ENCODE measurements around the gene PTPN21. TPM values are rescaled to one million over a fixed set of nuclear protein-coding genes. Genes with fewer than 3 reads are reported as not detected.

The PTPN21 gene
- total RNA-seq, 1 donor from 2014 or later, result 0.05 TPM

DNA sequence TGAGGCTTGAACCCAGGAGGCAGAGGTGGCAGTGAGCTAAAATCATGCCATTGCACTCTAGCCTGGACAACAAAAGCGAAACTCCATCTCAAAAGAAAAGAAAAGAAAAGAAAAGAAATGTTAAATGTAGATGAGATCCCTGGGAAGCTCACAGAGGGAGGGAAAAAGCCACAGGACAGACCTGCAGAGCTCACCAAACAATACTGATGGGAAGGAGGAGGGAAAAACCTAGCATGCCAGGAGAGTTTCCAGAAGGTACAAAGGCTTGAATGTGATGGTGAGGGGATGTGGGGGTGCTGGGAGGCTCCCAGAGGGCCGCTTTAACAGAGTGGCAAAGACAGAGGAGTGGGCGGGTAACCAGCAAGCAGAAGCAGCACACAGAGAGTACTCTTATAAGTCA is 72.3 kb downstream of the PTPN21 start:
- Mint-ChIP-seq H3K4me1 (no peaks in the 10 kb centered on the region), H3K9me3 (no peaks in the 10 kb centered on the region), H3K27ac (no peak overlapping the region), H3K36me3 (ENCODE audit: low read depth) (no peaks in the 10 kb centered on the region), H3K27me3 (no peaks in the 10 kb centered on the region), H3K4me3 (no peak overlapping the region)
- intact Hi-C loops (cut with micrococcal nuclease), result no loop called here
- no peak for DNase-seq

DNA sequence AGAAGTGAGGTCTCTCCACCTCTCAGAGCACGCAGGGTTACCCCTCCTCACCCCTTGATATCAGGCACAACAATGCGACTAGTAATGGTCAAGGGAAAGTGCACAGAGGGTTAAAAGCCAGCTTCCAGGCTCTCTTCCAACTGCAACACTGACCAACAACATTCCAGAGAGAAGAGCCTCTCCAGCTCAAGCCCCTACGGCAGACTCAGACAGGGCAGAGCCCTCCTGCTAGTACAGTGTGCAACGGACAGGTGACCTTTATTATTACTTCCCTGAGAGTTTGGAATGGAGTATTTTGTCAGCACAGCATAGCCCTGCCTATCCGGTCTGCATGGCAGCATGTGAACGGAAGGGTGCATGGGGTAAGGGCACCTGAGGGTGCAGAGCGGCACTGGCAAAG is 73.0 kb downstream of the PTPN21 start:
- no peaks in the 10 kb centered on the region for H3K36me3 Mint-ChIP-seq (ENCODE audit: low read depth)
- H3K4me3 Mint-ChIP-seq, result no peak overlapping the region
- no peaks in the 10 kb centered on the region for H3K9me3 Mint-ChIP-seq
- intact Hi-C loops (cut with micrococcal nuclease), result no loop called here
- no peaks in the 10 kb centered on the region for H3K27me3 Mint-ChIP-seq
- DNase-seq, result no peak
- no peaks in the 10 kb centered on the region for H3K4me1 Mint-ChIP-seq
- no peak overlapping the region for H3K27ac Mint-ChIP-seq

DNA sequence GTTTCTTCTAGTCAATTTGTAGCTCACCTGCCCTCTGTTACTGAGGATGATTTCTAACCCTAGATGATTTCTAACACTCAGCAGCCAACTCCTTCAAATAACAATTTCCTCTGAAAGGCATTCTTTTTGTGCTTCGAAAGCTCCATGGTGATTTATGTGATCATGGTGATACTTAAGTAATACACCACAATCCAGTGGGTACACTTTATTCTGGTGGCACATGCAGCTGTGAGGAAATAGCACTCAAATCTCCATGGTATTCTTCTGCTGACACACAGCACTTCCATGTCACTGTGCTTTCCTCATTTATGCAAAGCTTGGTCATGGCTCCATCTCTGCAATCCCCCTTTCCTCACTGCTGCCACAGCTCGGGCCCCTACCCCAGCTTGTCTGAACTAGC is 73.7 kb downstream of the PTPN21 start:
- intact Hi-C loops (cut with micrococcal nuclease), result no loop called here
- H3K27ac Mint-ChIP-seq, result no peak overlapping the region
- no peak for DNase-seq

DNA sequence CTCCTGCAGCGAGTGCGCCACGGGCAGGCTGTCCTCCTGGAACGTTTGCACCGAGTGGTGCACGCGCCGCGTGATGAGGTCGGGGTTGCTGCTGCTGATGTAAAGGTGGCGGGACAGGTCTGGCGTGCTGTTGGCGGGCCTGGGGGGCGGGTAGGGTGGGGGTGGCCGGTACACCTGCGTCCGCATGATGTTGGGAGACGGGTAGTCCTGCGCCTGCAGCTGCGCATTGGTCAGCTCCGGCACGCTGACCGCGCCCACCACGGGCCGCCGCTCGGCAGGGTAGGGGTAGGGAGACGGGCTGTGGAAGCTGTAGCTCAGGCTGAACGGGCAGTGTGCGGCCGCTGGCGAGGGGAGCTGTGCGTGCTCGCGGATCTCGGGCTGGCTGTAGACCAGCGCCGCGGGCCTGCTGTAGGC is 75.2 kb downstream of the PTPN21 start:
- intact Hi-C loops (cut with micrococcal nuclease), result no loop called here
- DNase-seq, result no peak
- no peak overlapping the region for H3K4me3 Mint-ChIP-seq
- H3K27me3 Mint-ChIP-seq, result no peaks in the 10 kb centered on the region
- H3K9me3 Mint-ChIP-seq, result no peaks in the 10 kb centered on the region
- H3K4me1 Mint-ChIP-seq, result no peaks in the 10 kb centered on the region
- no peak overlapping the region for H3K27ac Mint-ChIP-seq
- H3K36me3 Mint-ChIP-seq (ENCODE audit: low read depth), result no peaks in the 10 kb centered on the region

More for the DNA sequence above, 73.7 kb downstream of the PTPN21 start:
- Mint-ChIP-seq H3K27me3 (no peaks in the 10 kb centered on the region), H3K4me1 (no peaks in the 10 kb centered on the region), H3K9me3 (no peaks in the 10 kb centered on the region), H3K36me3 (ENCODE audit: low read depth) (no peaks in the 10 kb centered on the region), H3K4me3 (no peak overlapping the region)

DNA sequence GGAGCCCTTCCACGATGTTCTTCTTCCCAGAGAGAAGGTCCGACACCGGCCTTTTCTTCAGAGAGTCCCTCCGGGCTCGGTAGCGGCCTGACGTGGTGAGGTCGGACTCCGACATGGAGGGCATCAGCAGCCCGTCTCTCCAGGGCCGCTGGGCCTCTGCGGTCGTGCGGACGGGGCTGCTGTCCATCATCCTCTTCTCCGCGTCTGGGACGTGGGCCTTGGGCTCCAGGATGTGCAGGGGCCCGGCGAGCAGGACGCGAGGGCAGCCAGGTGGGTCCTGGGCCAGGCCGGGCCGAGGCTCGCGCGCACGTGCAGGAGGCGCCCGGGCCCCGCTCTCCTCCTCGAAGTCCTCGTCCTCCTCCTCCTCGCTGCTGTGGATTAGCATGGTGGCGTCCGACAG is 75.9 kb downstream of the PTPN21 start:
- Mint-ChIP-seq H3K9me3 (no peaks in the 10 kb centered on the region), H3K27ac (no peak overlapping the region), H3K27me3 (no peaks in the 10 kb centered on the region), H3K36me3 (ENCODE audit: low read depth) (no peaks in the 10 kb centered on the region), H3K4me1 (no peaks in the 10 kb centered on the region), H3K4me3 (no peak overlapping the region)
- DNase-seq, result no peak
- intact Hi-C loops (cut with micrococcal nuclease), result no loop called here

DNA sequence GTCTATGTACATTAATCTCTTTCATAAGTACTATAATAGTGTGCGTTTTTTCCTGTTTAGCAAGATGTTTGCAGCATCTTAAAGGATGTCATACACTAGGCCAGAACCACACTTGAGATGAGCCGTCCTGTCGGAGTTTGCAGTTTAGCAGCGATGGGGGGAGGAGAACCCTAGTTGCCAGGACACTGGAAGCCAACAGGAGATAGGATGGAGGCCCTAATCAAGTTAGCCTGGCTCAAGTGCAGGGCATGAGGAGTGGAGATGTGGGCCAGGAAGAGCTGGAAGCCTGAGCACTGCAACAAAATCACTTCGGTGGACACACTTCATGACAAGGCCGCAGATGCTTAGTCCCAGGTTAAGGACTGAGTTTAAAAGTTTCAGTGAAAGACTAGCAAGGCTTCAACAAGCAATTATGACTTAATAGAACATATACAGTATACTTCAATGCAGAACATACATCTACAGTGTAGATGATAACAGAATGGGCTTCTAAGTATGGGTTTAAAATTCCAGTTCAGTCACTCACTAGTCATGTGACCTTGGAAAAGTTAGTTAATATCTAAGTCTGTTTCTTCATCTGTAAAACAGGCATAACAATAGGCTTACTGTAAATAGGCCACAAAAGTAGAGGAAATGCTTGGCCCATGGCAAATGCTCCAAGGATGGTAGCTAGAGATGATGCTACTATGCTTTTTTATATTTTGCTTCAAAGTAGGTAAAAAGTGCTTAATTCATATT is 77.1 kb downstream of the PTPN21 start:
- DNase-seq, result no peak

DNA sequence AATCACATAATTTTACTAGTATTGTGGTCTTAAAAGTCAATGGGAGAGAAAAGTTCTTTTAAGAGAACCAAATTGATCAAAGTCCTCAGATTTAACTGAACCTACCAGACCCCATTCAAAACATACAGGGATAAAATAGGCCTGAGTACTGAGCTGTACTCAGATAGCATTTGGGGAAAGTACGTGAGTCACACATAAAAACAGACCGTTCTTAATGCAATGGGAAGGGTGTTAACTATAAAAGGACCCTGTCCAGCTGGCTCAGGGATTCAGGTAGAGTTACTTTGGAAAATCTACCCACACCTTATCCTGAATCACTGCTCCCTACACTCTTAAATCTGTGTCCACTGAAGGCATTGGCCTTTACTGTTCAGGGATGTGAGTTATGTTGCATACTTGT is 78.0 kb downstream of the PTPN21 start:
- no peaks in the 10 kb centered on the region for H3K27me3 Mint-ChIP-seq
- no peaks in the 10 kb centered on the region for H3K36me3 Mint-ChIP-seq (ENCODE audit: low read depth)
- H3K4me1 Mint-ChIP-seq, result no peaks in the 10 kb centered on the region
- no peak for DNase-seq
- H3K27ac Mint-ChIP-seq, result no peak overlapping the region
- H3K9me3 Mint-ChIP-seq, result no peaks in the 10 kb centered on the region
- H3K4me3 Mint-ChIP-seq, result no peak overlapping the region
- intact Hi-C loops (cut with micrococcal nuclease), result no loop called here

More for the DNA sequence above, 77.1 kb downstream of the PTPN21 start:
- Mint-ChIP-seq H3K27me3 (no peaks in the 10 kb centered on the region), H3K4me3 (no peak overlapping the region), H3K9me3 (no peaks in the 10 kb centered on the region), H3K27ac (no peak overlapping the region), H3K36me3 (ENCODE audit: low read depth) (no peaks in the 10 kb centered on the region), H3K4me1 (no peaks in the 10 kb centered on the region)
- intact Hi-C loops (cut with micrococcal nuclease), result no loop called here

DNA sequence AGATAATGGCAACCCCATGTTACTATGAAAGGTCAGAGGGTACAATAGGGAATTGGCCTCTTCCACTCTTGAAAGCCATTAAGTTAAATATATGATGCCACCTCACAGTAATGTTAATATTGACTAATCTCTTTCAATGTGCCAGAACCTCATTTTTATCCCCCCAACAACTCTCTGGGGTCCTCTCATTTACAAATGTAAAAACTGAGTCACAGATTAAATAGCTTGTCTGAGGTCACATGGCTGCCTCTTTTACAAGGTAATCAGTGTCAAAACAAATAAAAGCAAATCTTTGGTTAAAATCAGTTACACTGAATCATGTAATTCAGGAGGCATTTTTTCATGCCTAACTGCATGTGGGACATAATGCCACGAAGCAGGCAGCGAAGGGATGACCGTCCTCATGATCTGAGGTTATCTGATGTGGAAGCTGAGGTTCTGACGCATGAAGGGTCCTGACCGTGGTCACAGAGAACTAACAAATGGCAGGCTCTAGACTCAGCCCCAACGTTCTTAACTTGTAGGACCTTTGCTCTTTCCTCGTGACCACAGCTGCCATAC is 78.5 kb downstream of the PTPN21 start:
- no peak overlapping the region for H3K4me3 Mint-ChIP-seq
- no peak for DNase-seq
- no peaks in the 10 kb centered on the region for H3K4me1 Mint-ChIP-seq
- no peaks in the 10 kb centered on the region for H3K27me3 Mint-ChIP-seq
- intact Hi-C loops (cut with micrococcal nuclease), result no loop called here
- H3K36me3 Mint-ChIP-seq (ENCODE audit: low read depth), result no peaks in the 10 kb centered on the region
- H3K9me3 Mint-ChIP-seq, result no peaks in the 10 kb centered on the region
- no peak overlapping the region for H3K27ac Mint-ChIP-seq

DNA sequence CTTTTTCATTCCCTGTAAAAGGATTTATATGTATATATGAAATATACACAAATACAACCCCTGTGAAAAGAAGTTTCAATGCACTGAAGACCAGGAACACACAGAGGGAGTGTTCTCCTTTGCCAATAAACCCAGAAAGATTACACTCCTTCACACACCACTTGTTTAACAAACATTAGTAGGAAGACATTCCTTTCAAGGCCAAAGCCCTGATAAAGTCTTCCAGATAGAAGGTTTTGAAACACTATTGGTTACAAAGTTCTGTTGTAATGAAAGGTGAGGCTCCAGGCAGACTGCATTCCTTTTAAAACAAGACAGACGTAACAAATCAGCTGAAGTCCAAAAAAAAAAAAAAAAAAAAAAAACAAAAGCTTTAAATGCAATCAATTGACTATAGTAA is 81.0 kb downstream of the PTPN21 start:
- no peak overlapping the region for H3K4me3 Mint-ChIP-seq
- no peaks in the 10 kb centered on the region for H3K27me3 Mint-ChIP-seq
- no peaks in the 10 kb centered on the region for H3K4me1 Mint-ChIP-seq
- DNase-seq, result no peak
- H3K9me3 Mint-ChIP-seq, result no peaks in the 10 kb centered on the region
- intact Hi-C loops (cut with micrococcal nuclease), result no loop called here
- no peaks in the 10 kb centered on the region for H3K36me3 Mint-ChIP-seq (ENCODE audit: low read depth)
- no peak overlapping the region for H3K27ac Mint-ChIP-seq

DNA sequence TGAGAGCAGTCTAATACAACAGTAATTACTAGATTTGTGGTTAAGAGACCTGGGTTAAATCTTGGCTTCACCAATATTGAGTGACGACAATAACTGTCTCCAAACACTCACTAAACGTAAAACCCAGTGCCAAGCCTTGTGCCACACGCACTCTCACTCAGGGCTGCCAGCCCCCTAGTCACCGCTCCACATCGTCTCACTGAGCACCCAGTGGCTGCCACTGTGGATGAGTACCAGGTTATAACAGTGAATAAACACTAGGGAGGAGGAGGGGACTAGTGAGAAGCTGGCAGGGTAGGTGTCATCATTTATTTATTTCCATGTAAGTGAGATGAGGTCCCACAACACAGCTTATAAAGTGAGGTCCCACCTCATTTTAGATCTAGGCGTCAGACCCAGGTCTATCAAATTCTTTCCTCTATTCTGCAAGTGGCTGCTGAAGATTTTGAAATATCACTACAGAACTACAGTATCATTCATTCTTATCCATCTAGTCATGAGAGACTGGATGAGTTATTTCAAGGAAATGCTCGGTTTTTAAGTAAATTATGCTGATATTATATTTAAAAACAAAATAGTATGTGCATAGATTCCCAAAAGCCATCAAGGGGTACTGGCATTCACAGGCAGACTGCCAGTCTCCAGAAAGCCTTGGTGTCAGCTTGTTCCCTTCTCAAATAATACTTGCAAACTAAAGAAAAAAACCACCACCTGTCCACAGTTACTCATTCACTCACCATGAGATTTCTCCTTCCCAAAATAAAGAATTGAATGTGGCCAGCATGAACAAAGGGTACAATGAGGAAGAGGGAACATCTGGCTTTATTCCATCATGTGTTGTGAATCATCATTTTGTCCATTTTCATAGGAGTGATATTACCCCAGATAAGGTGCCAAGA is 84.0 kb downstream of the PTPN21 start:
- H3K4me1 Mint-ChIP-seq, result no peaks in the 10 kb centered on the region

DNA sequence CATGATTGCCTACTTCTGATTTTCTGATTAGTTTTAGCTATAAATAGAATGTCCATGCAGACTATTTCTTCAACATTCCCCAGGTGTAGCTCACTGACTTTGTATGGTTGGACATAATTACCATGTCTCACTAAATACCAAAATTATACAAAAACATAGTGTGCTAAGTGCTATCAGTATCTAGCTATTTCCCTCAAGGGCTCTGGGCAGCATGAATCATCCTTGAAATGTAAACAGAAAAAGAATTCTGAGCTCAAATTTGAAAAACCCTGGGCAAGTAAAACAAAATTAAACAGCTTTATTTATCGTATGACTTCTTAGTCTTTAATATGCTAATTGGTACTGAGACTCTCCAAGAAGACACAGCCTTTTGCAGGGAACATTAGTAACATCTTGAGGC is 86.4 kb downstream of the PTPN21 start:
- no peaks in the 10 kb centered on the region for H3K9me3 Mint-ChIP-seq
- no peak overlapping the region for H3K4me3 Mint-ChIP-seq
- intact Hi-C loops (cut with micrococcal nuclease), result no loop called here
- H3K36me3 Mint-ChIP-seq (ENCODE audit: low read depth), result no peaks in the 10 kb centered on the region
- DNase-seq, result no peak
- H3K27me3 Mint-ChIP-seq, result no peaks in the 10 kb centered on the region
- H3K27ac Mint-ChIP-seq, result no peak overlapping the region
- no peaks in the 10 kb centered on the region for H3K4me1 Mint-ChIP-seq

More for the DNA sequence above, 84.0 kb downstream of the PTPN21 start:
- no peaks in the 10 kb centered on the region for H3K36me3 Mint-ChIP-seq (ENCODE audit: low read depth)
- intact Hi-C loops (cut with micrococcal nuclease), result no loop called here
- DNase-seq, result peak; percentile 25
- no peak overlapping the region for H3K4me3 Mint-ChIP-seq
- no peaks in the 10 kb centered on the region for H3K9me3 Mint-ChIP-seq
- H3K27ac Mint-ChIP-seq, result no peak overlapping the region
- H3K27me3 Mint-ChIP-seq, result no peaks in the 10 kb centered on the region

DNA sequence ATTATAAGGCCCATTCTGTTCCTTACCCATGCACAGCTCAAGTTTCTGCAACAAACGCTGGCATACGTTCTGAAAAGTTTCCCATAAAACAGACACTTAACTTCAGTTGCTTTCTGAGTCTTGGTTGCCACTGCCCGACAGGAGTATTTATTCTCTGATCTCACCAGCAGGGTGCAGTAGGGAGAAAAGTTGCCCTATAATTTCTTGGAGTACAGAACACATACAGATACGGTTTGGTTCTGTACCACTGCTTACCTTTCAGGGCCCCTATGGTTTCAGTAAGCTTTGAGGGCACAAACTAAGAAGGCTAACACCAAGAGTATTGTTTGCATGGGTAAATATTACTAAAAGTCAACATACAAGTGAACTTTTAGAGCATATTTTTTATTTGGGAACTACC is 91.5 kb downstream of the PTPN21 start:
- intact Hi-C loops (cut with micrococcal nuclease), result no loop called here
- no peaks in the 10 kb centered on the region for H3K4me1 Mint-ChIP-seq
- H3K4me3 Mint-ChIP-seq, result no peak overlapping the region
- no peaks in the 10 kb centered on the region for H3K27me3 Mint-ChIP-seq
- no peak overlapping the region for H3K27ac Mint-ChIP-seq
- H3K9me3 Mint-ChIP-seq, result no peaks in the 10 kb centered on the region
- H3K36me3 Mint-ChIP-seq (ENCODE audit: low read depth), result peaks cover 2% of the 10 kb centered on the region
- peak; percentile 69 for DNase-seq

DNA sequence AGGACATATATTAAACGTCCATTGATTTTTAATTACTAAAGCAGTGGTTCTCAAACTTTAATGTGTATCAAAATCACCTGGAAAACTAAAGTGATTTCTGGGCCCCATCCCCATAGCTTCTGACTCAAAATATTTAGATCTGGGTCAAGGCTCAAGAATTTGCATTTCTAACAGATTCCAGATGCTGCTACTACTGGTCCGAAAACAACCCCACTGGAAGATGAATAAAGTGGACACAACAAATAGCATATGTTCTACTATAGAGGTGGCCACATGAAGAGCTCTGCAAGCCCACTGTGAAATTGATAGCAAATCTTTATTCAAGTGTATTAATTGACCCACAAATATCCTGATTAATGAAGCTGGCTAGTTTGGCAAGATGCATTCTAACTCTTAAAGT is 99.9 kb downstream of the PTPN21 start:
- intact Hi-C loops (cut with micrococcal nuclease), result no loop called here
- Mint-ChIP-seq H3K36me3 (ENCODE audit: low read depth) (no peaks in the 10 kb centered on the region), H3K9me3 (peaks cover 5% of the 10 kb centered on the region), H3K27ac (no peak overlapping the region), H3K4me1 (no peaks in the 10 kb centered on the region), H3K27me3 (no peaks in the 10 kb centered on the region), H3K4me3 (no peak overlapping the region)
- DNase-seq, result no peak

DNA sequence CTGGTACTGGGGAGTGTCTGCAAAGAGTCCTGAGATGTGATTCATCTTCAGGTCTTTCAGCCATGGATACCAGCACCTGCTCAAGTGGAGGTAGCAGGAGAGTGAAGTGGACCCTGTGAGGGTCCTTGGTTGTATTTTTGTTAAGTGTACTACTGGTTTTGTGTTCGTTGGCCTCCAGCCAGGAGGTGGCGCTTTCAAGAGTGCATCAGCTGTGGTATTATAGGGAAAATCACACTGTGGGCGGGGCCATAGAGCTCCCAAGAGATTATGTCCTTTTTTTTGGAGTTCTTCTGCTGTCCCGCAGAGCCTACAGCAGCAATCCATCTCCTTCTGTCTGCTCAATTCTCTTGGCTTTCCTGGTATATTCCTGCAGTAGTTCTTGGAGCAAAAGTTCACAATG is 102.6 kb downstream of the PTPN21 start:
- intact Hi-C loops (cut with micrococcal nuclease), result no loop called here
- no peak overlapping the region for H3K4me3 Mint-ChIP-seq
- no peak overlapping the region for H3K27ac Mint-ChIP-seq
- H3K27me3 Mint-ChIP-seq, result no peaks in the 10 kb centered on the region
- peaks cover 8% of the 10 kb centered on the region for H3K9me3 Mint-ChIP-seq
- no peak for DNase-seq
- H3K36me3 Mint-ChIP-seq (ENCODE audit: low read depth), result no peaks in the 10 kb centered on the region
- H3K4me1 Mint-ChIP-seq, result no peaks in the 10 kb centered on the region
